HL-60 (cell line): Measurements from ENCODE around the gene COX6B2.

ENCODE experiments used
- POLR2AphosphoS5 ChIP-seq: IDR thresholded peaks from 2 replicates; pipeline ENCODE4 v1.6.1; 2012; ENCODE audit warnings: low read depth
- TF ChIP-seq, protein P1 (sequence below): IDR thresholded peaks from one replicate; pipeline ENCODE4 v1.5.1; 2011; ENCODE audit warnings: low read length, control low read depth, inconsistent platforms; ENCODE audit not compliant: insufficient read depth

DNA sequence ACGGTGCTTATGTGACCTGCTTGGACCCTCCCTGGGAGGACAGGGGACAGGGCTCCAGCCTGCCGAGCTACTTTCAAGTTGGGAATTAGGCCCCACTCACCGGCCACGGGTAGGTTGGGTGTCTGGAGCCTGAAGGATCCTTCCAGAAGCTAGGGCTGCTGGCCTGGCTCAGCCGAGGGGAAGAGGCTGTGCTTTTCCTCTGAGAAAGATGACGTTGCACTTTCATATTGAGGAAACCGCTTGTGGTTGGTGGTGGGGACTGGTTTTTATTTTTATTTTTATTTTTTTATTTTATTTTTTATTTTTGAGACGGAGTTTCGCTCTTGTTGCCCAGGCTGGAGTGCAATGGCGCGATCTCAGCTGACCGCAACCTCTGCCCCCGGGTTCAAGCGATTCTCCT lies 29.3 kb downstream of the COX6B2 start, which contains the start of gene TMEM150B:
- TF ChIP-seq, protein P1, sequence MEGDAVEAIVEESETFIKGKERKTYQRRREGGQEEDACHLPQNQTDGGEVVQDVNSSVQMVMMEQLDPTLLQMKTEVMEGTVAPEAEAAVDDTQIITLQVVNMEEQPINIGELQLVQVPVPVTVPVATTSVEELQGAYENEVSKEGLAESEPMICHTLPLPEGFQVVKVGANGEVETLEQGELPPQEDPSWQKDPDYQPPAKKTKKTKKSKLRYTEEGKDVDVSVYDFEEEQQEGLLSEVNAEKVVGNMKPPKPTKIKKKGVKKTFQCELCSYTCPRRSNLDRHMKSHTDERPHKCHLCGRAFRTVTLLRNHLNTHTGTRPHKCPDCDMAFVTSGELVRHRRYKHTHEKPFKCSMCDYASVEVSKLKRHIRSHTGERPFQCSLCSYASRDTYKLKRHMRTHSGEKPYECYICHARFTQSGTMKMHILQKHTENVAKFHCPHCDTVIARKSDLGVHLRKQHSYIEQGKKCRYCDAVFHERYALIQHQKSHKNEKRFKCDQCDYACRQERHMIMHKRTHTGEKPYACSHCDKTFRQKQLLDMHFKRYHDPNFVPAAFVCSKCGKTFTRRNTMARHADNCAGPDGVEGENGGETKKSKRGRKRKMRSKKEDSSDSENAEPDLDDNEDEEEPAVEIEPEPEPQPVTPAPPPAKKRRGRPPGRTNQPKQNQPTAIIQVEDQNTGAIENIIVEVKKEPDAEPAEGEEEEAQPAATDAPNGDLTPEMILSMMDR: no peak
- no peak for TF ChIP-seq POLR2AphosphoS5
